NOMO-1 treated with DMSO at 0.1 percent for 48 hours (cell line): ENCODE data around the gene USP21.

Experiments
- DNase-seq: peaks from one replicate; lab custom pipeline; 2025; ENCODE audit not compliant: unreplicated experiment; lab: John Stamatoyannopoulos, UW

The USP21 gene

DNA sequence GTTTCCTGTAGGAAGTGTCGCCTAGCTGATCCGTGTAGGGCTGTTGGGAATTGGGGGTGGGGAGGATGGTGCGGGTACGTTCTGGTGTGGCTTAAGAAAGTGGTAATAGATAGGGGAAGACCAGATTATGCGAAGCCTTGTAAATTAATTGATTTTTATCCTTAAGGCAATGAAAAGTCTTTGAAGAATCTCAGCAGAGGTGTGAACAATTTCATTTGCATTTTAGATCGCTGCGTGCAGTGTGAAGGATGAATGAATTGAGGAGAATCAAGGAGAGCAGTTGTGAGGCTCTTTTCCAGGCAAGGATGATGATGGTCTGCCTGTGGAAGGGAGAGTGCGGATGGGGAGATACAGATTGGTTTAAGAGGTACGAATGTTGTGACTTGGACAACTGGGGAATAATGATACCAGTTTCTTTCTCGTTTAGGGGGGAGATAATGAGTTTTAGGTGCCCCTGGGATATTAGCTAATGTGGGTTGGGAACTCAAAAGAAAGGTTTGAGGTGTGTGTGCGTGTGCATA is 26.0 kb upstream of the USP21 start:
- no peak for DNase-seq

DNA sequence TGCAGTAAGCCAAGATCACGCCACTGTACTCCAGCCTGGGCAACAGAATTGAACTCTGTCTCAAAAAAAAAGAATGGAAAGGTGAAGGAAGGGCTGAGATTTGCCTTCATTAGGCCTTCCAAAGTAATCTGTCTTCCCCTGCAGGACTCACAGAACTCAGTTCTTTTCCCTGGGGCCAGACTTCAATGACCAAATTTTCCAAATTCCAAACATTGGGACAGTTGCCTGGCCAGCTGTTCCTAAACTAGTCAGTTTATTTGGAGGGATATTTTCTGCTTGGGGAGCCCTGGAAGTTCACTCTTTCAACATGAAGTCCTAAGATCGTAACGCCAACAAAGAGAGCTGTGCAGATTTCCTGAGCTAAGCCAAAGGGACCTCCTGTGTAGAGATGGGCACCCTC is 21.4 kb upstream of the USP21 start:
- no peak for DNase-seq

DNA sequence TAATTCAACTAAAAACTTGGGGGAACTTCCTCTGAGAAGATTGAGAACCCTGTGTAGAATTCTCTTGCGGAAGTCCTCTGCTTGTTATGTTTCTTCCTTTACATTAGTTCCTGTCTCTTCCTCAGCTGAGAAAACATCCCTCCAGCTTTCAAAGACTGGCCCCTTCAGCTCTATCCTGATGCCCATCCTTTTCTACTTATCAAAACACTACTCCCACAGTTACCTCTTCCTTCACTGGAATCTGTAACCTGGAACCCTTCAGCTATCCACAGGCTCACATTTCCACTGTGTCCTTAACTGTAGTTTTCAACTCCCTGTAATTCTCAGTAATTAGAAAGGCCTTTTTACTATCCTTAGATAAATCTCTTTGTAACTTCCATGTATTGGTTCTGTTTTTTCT is 20.9 kb upstream of the USP21 start:
- DNase-seq = peak; percentile 25

DNA sequence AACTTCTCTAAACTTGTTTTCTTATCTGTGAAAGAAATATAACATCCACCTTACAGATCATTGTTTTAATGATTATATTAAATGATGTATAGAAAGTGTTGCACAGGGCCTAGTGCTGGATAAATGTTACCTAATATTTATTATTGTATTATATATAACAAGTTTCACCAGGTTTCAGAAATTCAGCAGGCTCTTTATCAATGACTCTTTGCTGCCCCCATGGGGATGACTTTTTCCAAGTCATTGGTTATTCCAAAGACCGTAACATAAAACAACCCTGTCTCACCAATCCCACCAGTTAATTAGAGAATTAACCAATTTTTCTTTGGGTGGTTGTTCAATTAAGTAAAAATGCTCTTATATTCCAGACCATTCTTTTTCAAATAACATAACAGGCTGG is 19.5 kb upstream of the USP21 start:
- DNase-seq = peak; percentile 38

GRCh38 chr1:161140755-161141400 is 18.4 kb upstream of the USP21 start:
- no peak for DNase-seq

- DNase-seq = no peak
Observed at GRCh38 chr1:161145832-161146231, 13.5 kb upstream of the USP21 start.

- DNase-seq = no peak
Observed at GRCh38 chr1:161153176-161153575, 6.1 kb upstream of the USP21 start.

DNA sequence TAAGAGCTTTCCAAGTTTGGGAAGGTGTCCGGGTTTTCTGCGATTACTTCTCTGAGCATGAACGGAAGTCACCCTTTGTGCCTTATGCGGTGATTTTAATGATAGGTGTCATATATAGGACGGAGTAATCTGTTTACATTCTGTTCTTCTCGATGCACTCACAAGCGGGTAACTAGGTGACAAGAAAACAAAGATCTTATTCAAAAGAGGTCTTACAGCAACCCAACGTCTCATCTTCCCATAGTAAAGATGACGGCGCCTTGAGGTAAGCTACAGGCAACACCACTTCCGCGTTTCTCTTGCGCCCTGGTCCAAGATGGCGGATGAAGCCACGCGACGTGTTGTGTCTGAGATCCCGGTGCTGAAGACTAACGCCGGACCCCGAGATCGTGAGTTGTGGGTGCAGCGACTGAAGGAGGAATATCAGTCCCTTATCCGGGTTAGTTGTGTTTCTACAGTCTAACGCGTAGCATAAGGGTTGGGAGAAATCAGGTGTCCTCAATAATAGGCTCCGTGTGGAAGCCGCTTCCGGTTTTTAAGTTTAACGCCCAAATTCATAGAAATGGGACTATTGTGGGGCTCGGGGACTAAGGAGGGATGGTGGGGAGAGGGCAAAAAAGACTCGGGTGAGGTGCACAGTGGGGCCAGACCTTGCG is 5.5 kb upstream of the USP21 start, which contains the start of gene UFC1:
Gene UFC1 (plus strand): TSS at position 297 of the 656 bp plus-strand sequence. CDS start 20 bp downstream, at position 317.
- peak; percentile 93 for DNase-seq

DNA sequence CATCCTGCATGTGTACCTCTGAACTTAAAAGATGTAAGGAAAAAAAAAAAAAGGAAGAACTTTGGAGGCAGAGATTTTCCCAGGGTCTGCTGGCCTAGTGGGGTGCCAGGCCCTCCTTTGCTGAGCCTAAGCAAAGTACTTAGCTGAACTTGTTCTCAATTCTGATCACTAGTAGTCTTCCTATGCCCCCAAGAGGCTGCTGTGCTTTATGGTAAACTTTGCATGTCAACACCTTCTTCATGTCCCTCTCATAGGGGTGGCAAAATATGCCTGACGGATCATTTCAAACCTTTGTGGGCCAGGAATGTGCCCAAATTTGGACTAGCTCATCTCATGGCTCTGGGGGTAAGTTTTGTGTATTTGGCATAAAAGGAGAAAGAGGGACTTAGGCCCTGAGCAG is 1.4 kb upstream of the USP21 start:
- DNase-seq = no peak

GRCh38 chr1:161158316-161159010 is 837 bp upstream of the USP21 start:
- no peak for DNase-seq

DNA sequence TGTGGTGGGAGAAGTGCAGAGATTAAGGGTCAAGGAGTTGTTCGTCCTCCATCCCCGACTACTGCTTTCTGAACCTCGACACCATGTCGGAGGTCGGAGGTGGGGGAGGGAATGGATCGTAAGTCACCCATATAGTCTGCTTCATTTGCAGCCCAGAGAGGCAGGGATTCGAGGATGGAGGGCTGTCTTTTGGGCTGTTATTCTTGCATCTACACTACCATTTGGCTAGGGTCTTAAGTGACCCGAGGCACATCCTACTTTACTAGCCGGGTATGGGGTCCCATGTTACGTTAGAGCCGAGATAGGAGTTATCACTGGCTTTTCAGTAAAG is 578 bp downstream of the USP21 start:
- no peak for DNase-seq

DNA sequence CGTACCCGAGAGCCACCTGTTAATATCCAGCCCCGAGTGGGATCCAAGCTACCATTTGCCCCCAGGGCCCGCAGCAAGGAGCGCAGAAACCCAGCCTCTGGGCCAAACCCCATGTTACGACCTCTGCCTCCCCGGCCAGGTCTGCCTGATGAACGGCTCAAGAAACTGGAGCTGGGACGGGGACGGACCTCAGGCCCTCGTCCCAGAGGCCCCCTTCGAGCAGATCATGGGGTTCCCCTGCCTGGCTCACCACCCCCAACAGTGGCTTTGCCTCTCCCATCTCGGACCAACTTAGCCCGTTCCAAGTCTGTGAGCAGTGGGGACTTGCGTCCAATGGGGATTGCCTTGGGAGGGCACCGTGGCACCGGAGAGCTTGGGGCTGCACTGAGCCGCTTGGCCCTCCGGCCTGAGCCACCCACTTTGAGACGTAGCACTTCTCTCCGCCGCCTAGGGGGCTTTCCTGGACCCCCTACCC is 1.4 kb downstream of the USP21 start:
- DNase-seq = no peak

DNA sequence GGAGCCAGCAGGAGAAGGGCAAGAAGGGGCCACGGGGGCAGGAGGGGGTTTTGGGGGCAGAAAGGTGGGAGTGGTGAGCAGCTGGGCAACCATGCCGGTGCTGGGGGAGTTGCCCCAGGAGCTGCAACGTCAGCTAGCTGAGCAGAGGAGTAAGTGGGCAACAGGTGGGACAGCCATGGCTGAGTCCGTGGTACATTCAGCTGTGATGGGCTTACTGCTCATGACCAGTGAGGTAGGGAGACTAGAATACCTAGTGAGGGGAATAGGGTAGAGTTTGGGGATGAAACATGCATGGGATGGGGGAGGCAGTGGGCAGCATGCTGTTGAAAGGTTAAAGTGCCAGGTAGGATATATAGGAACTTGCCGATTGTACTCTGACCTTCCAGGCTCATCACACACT is 2.4 kb downstream of the USP21 start:
- no peak for DNase-seq

GRCh38 chr1:161162052-161162451 is 2.8 kb downstream of the USP21 start:
- DNase-seq = no peak

GRCh38 chr1:161162806-161163205 is 3.5 kb downstream of the USP21 start:
- DNase-seq = no peak

- DNase-seq = no peak
Observed at GRCh38 chr1:161163793-161164192, 4.5 kb downstream of the USP21 start.

GRCh38 chr1:161164901-161165610 is 5.8 kb downstream of the USP21 start:
- no peak for DNase-seq

DNA sequence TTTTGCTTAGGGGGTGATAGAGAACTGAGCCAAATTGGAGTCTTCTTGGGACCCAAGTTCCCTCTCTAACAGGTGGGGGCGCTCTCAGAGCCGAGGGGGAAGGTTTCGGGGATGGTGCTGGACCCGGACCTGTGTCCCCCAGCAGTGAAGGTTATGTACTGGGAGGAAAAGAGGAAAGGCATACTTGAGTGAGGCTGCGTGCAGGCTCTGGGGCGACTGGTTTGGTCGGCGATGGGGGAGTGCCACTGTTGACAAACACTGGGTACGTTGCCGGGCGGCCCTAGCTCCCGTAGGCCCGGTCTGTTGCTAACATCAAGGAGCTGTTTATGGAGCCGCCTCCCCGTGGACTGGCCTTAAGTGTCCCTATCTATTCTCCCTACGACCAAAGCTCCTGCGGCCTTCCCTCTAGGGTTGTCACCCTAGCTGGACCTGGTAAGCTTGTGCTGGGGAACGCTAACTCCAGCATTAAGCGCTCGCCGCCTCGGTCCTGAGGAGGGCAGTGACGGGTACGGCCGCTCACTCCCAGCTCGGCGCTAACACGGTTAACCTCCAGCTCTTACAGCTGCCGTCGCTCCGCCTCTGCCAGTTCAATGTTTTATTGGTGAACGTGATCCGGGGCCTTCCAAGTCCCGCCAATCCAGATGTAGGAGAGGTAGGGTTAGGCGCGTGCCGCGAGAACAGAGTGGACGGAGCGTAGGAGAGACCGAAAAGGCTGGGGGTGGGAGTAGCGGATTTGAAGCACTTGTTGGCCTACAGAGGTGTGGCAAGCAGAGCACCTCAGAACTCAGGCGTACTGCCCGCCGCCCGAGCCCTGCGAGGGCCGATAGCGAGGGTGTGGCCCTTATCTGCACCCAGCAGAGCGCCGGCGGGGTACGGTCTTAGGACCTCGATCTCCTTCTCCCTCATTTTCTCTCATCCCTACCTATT is 6.7 kb downstream of the USP21 start, which contains the start of gene PPOX:
Gene PPOX (plus strand): TSS at position 685 of the 927 bp plus-strand sequence. CDS start 422 bp downstream, outside the sequence.
- peak; percentile 99 for DNase-seq

DNA sequence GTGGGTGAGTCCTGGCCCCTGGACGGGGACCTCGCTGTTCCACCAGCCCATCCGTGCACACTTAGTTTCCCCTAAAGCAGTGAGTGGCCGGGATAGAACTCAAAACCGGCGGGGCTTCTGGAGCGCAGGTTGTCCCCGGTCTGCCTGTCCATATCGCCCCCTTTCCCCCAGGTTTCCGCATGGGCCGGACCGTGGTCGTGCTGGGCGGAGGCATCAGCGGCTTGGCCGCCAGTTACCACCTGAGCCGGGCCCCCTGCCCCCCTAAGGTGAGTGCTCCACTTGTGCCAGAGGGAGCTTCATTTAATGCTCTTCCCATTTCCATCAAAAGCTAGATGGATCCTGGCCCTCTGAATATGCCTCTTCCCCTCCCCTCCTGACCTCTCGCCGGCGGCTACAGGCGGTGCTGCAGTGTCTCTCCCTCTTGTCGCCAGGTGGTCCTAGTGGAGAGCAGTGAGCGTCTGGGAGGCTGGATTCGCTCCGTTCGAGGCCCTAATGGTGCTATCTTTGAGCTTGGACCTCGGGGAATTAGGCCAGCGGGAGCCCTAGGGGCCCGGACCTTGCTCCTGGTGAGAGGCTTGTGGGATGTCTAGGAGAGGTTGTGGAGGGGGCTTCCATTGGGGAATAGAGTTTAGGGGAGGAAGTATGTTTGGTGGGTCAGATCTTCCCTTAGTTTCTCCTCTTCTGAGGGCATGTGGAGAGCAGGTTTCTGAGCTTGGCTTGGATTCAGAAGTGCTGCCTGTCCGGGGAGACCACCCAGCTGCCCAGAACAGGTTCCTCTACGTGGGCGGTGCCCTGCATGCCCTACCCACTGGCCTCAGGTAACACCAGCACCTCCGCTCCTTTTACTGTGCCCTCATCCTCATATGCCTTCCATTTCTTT is 7.6 kb downstream of the USP21 start:
- peak; percentile 20 for DNase-seq
